ENCODE measurements around the gene ZNF507.

DNA sequence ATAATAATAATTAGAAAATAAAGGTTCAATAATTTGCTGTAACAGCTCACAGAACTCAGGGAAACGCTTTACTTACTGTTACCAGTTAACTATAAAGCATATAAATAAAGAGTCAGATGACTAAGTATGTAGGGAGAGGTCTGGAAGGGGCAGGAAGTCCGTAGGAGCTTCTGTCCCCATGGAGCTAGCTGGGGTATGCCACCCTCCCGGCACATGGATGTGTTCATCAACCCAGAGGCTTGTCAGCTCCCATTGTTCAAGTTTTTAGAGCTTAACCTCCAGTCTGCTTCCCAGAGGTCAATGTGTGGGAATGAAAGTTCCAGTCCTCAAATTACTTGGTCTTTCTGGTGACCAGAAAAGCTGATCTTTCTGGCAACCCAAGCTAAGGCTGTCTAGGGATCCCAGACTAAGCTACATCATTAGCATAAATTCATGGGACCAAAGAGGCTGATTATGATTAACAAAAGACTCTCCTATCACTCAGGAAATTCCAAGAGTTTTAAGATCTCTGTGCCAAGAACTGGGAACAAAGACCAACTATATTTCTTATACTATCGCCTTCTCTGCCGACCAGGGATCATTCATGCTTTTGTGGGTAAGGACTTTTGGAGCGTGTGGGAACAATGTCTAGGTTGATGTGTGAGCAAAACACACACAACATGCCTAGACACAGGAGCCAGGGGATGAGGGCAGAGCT lies 31.7 kb upstream of the ZNF507 start:
- TF ChIP-seq, protein P1, sequence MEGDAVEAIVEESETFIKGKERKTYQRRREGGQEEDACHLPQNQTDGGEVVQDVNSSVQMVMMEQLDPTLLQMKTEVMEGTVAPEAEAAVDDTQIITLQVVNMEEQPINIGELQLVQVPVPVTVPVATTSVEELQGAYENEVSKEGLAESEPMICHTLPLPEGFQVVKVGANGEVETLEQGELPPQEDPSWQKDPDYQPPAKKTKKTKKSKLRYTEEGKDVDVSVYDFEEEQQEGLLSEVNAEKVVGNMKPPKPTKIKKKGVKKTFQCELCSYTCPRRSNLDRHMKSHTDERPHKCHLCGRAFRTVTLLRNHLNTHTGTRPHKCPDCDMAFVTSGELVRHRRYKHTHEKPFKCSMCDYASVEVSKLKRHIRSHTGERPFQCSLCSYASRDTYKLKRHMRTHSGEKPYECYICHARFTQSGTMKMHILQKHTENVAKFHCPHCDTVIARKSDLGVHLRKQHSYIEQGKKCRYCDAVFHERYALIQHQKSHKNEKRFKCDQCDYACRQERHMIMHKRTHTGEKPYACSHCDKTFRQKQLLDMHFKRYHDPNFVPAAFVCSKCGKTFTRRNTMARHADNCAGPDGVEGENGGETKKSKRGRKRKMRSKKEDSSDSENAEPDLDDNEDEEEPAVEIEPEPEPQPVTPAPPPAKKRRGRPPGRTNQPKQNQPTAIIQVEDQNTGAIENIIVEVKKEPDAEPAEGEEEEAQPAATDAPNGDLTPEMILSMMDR (IDR thresholded peaks at IDR 0.05): no peak
- TF ChIP-seq POLR2A (IDR thresholded peaks at IDR 0.05): no peak

All from testis (tissue), 2 donors.